RWPE1 (cell line): ENCODE measurements around the gene TMC4.
"Not testable (repeated sequence)": the region's sequence is repeated elsewhere in the genome, so short reads cannot be mapped to it uniquely, and the experiment has no call there.

Experiments
- CTCF ChIA-PET: fragments of 350-600 bp; sonication (Branson Sonifier 250); formaldehyde crosslinking; extraction: SDS; loops from one replicate; lab custom pipeline; 2021; lab: Yijun Ruan, JAX
- POLR2A ChIA-PET: fragments of 400-600 bp; formaldehyde crosslinking; extraction: SDS; loops from one replicate; lab custom pipeline; 2020; ENCODE audit warnings: antibody characterized with exemption; ENCODE audit not compliant: low non-redundant PET; lab: Yijun Ruan, JAX
- DNase-seq: peaks from one replicate; pipeline ENCODE4 v3.0.0; 2012; ENCODE audit warnings: low spot score
- H3K27ac ChIP-seq: fragments of 450-650 bp; 2 replicates; pipeline ENCODE4 v1.5.1; 2017
- CTCF ChIP-seq: fragments of 450-650 bp; conservative IDR thresholded peaks from 2 replicates; pipeline ENCODE4 v1.5.1; 2017; ENCODE audit warnings: low read depth, mild to moderate bottlenecking

The TMC4 gene

GRCh38 chr19:54186934-54187381, 14.0 kb upstream of the TMC4 start:
- no peak for DNase-seq
- peak overlapping the region; percentile 95 for H3K27ac ChIP-seq
- CTCF ChIA-PET, result interaction anchor here (0.9 kb wide), 1 partner anchor 44 kb away, joined by 3 read pairs; no protein-coding TSS in a partner anchor
- TF ChIP-seq CTCF, result no peak
- POLR2A ChIA-PET, result no interaction called here

GRCh38 chr19:54186351-54186750, 13.4 kb upstream of the TMC4 start:
- ChIA-PET POLR2A (no interaction called here), CTCF (interaction anchor here (0.9 kb wide), 1 partner anchor 45 kb away, joined by 3 read pairs; no protein-coding TSS in a partner anchor)
- H3K27ac ChIP-seq, result peak overlapping the region; percentile 95
- no peak for DNase-seq
- TF ChIP-seq CTCF, result no peak

GRCh38 chr19:54183431-54183830, 10.5 kb upstream of the TMC4 start:
- no peak for DNase-seq
- POLR2A ChIA-PET, result no interaction called here
- TF ChIP-seq CTCF, result no peak
- CTCF ChIA-PET, result interaction anchor here (0.6 kb wide), 1 partner anchor 16 kb away, joined by 3 read pairs; no protein-coding TSS in a partner anchor
- no peak overlapping the region for H3K27ac ChIP-seq

GRCh38 chr19:54181894-54182293, 8.9 kb upstream of the TMC4 start:
- DNase-seq, POLR2A ChIA-PET, H3K27ac ChIP-seq, CTCF ChIA-PET: not testable (repeated sequence)

GRCh38 chr19:54180691-54181091, 7.7 kb upstream of the TMC4 start:
- TF ChIP-seq CTCF, result no peak
- DNase-seq, result no peak
- ChIA-PET CTCF (no interaction called here), POLR2A (no interaction called here)
- no peak overlapping the region for H3K27ac ChIP-seq

- DNase-seq, result no peak
- TF ChIP-seq CTCF, result no peak
- CTCF ChIA-PET, result interaction anchor here (0.7 to 2.0 kb wide), 2 partner anchors 9 to 264 kb away, joined by 3 to 5 read pairs; partner anchors contain the start of gene MBOAT7
- no peak overlapping the region for H3K27ac ChIP-seq
- POLR2A ChIA-PET, result no interaction called here
Measured at GRCh38 chr19:54179921-54180461, 7.0 kb upstream of the TMC4 start.

- no peak for DNase-seq
- TF ChIP-seq CTCF, result no peak
- ChIA-PET CTCF (interaction anchor here (0.7 to 2.0 kb wide), 2 partner anchors 10 to 263 kb away, joined by 3 to 5 read pairs; partner anchors contain the start of gene MBOAT7), POLR2A (no interaction called here)
- H3K27ac ChIP-seq, result no peak overlapping the region
Measured at GRCh38 chr19:54179262-54179852, 6.4 kb upstream of the TMC4 start.
